ENCODE data around the gene LRRK1.

LRRK1 gene

DNA sequence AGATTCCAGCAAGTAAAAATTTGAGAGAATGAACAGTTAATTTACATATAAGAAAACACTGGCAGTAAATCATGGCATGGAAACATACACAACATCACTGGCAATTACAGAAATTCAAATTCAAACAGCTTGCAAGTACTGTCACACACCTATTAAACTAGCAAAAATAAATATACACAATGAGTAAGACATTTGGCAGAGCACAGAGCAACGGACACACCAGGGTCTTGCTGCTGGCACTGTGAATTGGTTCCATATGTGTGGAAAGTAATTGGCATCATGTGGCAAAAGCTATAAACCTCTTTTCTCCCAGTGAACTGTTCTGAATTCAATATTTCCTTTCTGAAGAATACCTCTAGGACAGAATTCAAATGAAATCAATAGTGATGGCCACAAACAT, 78.3 kb downstream of the LRRK1 start:
- TF ChIP-seq, protein P1, sequence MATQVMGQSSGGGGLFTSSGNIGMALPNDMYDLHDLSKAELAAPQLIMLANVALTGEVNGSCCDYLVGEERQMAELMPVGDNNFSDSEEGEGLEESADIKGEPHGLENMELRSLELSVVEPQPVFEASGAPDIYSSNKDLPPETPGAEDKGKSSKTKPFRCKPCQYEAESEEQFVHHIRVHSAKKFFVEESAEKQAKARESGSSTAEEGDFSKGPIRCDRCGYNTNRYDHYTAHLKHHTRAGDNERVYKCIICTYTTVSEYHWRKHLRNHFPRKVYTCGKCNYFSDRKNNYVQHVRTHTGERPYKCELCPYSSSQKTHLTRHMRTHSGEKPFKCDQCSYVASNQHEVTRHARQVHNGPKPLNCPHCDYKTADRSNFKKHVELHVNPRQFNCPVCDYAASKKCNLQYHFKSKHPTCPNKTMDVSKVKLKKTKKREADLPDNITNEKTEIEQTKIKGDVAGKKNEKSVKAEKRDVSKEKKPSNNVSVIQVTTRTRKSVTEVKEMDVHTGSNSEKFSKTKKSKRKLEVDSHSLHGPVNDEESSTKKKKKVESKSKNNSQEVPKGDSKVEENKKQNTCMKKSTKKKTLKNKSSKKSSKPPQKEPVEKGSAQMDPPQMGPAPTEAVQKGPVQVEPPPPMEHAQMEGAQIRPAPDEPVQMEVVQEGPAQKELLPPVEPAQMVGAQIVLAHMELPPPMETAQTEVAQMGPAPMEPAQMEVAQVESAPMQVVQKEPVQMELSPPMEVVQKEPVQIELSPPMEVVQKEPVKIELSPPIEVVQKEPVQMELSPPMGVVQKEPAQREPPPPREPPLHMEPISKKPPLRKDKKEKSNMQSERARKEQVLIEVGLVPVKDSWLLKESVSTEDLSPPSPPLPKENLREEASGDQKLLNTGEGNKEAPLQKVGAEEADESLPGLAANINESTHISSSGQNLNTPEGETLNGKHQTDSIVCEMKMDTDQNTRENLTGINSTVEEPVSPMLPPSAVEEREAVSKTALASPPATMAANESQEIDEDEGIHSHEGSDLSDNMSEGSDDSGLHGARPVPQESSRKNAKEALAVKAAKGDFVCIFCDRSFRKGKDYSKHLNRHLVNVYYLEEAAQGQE (IDR thresholded peaks at IDR 0.05; ENCODE audit: insufficient read depth in 1 of 2, low read depth in 2 of 2, low read length in 2 of 2), result no peak
- no peak for TF ChIP-seq TAF1 (IDR thresholded peaks at IDR 0.05; ENCODE audit: borderline replicate concordance, insufficient read depth, low read length)
- no peak for TF ChIP-seq FOXP2 (optimal IDR thresholded peaks at IDR 0.05; ENCODE audit: borderline replicate concordance, extremely low read depth, extremely low read length, insufficient read depth)
- TF ChIP-seq SIN3A (IDR thresholded peaks at IDR 0.05; ENCODE audit: borderline replicate concordance, insufficient read depth, low read length), result no peak

DNA sequence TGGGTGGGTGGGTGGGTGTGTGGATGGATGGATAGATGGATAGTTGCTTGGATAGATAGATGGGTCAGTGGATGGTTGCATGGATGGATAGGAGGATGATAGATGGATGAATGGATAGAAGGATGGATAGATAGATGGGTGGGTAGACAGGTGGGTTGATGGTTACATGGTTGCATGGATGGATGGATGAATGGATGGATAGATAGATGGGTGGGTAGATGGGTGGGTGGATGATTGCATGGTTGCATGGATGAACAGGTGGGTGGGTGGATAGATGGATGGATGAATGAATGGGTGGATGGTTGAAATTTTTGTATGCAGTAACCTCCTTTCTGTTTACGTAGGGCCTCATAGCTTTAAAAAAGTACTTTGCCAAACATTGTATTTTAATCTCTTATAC, 79.5 kb downstream of the LRRK1 start:
- TF ChIP-seq, protein P1 (IDR thresholded peaks at IDR 0.05; ENCODE audit: insufficient read depth in 1 of 2, low read depth in 2 of 2, low read length in 2 of 2), result no peak
- TF ChIP-seq TAF1 (IDR thresholded peaks at IDR 0.05; ENCODE audit: borderline replicate concordance, insufficient read depth, low read length) (no peak), FOXP2 (optimal IDR thresholded peaks at IDR 0.05; ENCODE audit: borderline replicate concordance, extremely low read depth, extremely low read length, insufficient read depth) (no peak), SIN3A (IDR thresholded peaks at IDR 0.05; ENCODE audit: borderline replicate concordance, insufficient read depth, low read length) (no peak)

DNA sequence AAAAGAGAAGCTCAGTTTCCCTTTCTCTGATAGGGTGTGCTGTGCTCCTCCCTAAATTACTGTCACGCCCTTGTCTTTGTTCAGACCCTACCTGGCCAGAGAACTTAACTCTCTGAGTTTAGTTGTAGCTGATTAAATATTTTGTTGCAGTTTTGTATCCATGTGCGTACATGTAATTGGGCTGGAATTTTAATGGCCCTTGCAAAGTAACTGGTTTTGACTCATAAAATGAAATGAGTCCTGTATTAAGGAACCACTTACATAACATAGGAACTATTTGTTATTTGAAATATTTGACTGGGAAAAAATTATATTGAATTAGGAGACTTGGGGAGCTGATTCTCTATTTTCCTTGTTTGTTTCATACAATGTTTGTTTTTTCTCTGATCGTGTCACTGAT, 80.2 kb downstream of the LRRK1 start:
- TF ChIP-seq POLR2AphosphoS5 (IDR thresholded peaks at IDR 0.05; ENCODE audit: low read depth, low read length), result no peak
- TF ChIP-seq FOXP2 (optimal IDR thresholded peaks at IDR 0.05; ENCODE audit: borderline replicate concordance, extremely low read depth, extremely low read length, insufficient read depth), result no peak
- TF ChIP-seq TAF1 (IDR thresholded peaks at IDR 0.05; ENCODE audit: borderline replicate concordance, insufficient read depth, low read length), result no peak
- TF ChIP-seq, protein P1 (IDR thresholded peaks at IDR 0.05; ENCODE audit: insufficient read depth in 1 of 2, low read depth in 2 of 2, low read length in 2 of 2), result no peak
- TF ChIP-seq SIN3A (IDR thresholded peaks at IDR 0.05; ENCODE audit: borderline replicate concordance, insufficient read depth, low read length), result no peak

DNA sequence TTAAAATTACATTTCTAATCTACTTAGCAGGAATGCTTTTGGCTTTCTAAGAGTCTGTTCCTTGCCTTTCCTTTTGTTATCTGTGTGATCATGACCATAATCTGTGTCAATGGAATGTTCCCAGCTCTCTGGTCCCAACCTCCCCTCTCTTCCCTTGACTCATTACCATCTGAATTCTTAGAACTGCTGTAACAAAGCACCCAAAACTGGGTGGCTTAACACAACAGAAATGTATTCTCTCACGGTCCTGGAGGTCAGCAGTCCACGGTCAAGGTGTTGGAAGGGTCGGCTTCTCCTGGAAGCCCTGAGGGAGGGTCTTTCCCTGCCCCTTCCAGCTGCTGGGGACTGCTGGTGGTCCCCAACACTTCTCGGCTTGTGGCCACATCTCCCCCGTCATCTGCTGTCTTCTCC, 81.1 kb downstream of the LRRK1 start:
- no peak for TF ChIP-seq POLR2AphosphoS5 (IDR thresholded peaks at IDR 0.05; ENCODE audit: low read depth, low read length)
- TF ChIP-seq, protein P1 (IDR thresholded peaks at IDR 0.05; ENCODE audit: insufficient read depth in 1 of 2, low read depth in 2 of 2, low read length in 2 of 2), result no peak
- TF ChIP-seq TAF1 (IDR thresholded peaks at IDR 0.05; ENCODE audit: borderline replicate concordance, insufficient read depth, low read length), result no peak
- no peak for TF ChIP-seq FOXP2 (optimal IDR thresholded peaks at IDR 0.05; ENCODE audit: borderline replicate concordance, extremely low read depth, extremely low read length, insufficient read depth)
- no peak for TF ChIP-seq SIN3A (IDR thresholded peaks at IDR 0.05; ENCODE audit: borderline replicate concordance, insufficient read depth, low read length)

DNA sequence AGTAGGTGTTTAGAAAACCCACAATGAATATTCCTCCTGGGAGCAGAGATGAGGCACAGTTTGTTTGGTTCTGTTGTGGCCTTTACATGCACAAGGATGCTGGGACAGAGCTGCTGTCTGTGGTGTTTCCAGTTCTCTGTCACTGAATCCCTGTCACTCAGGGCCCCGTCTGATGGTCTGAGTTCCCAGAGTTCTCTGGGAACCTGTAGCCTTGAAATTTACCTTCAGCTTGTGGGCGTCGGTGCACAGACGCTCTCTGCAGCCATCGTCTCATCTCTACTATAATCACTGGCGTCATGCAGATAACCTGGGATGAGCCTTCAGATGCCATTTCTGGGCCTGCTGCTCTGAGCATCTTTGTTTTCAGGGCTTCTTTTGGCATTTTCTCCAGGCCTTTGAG, 81.9 kb downstream of the LRRK1 start:
- TF ChIP-seq TAF1 (IDR thresholded peaks at IDR 0.05; ENCODE audit: borderline replicate concordance, insufficient read depth, low read length) (no peak), POLR2AphosphoS5 (IDR thresholded peaks at IDR 0.05; ENCODE audit: low read depth, low read length) (no peak), FOXP2 (optimal IDR thresholded peaks at IDR 0.05; ENCODE audit: borderline replicate concordance, extremely low read depth, extremely low read length, insufficient read depth) (no peak), SIN3A (IDR thresholded peaks at IDR 0.05; ENCODE audit: borderline replicate concordance, insufficient read depth, low read length) (no peak)
- TF ChIP-seq, protein P1 (IDR thresholded peaks at IDR 0.05; ENCODE audit: insufficient read depth in 1 of 2, low read depth in 2 of 2, low read length in 2 of 2), result no peak
